BE2C (cell line): ENCODE results near the gene KCNQ1OT1.

Experiments
- DNase-seq: peaks from one replicate; pipeline ENCODE4 v3.0.0-alpha.2; 2020
- H3K27me3 ChIP-seq: fragments of 250-450 bp; sonication (Bioruptor Pico); 2 replicates; pipeline ENCODE4 v1.5.1; 2020; ENCODE audit warnings: mild to moderate bottlenecking
- H3K36me3 ChIP-seq: fragments of 250-450 bp; sonication (Bioruptor Pico); 2 replicates; pipeline ENCODE4 v1.5.1; 2020; ENCODE audit warnings: mild to moderate bottlenecking
- H3K4me1 ChIP-seq: fragments of 250-450 bp; sonication (Bioruptor Pico); 2 replicates; pipeline ENCODE4 v1.5.1; 2020
- H3K4me3 ChIP-seq: 2 replicates; pipeline ENCODE4 v1.5.1; 2011; ENCODE audit warnings: low read depth, low read length
- H3K9me3 ChIP-seq: fragments of 250-450 bp; sonication (Bioruptor Pico); 2 replicates; pipeline ENCODE4 v1.5.1; 2020
- CTCF ChIP-seq: IDR thresholded peaks from 2 replicates; pipeline ENCODE4 v1.5.1; 2012; ENCODE audit warnings: mild to moderate bottlenecking, low read depth, low read length

KCNQ1OT1 gene

GRCh38 chr11:2677127-2677526, 22.7 kb downstream of the KCNQ1OT1 start:
- H3K36me3 ChIP-seq = no peaks in the 10 kb centered on the region
- peaks cover 4% of the 10 kb centered on the region for H3K4me1 ChIP-seq
- no peaks in the 10 kb centered on the region for H3K9me3 ChIP-seq
- TF ChIP-seq CTCF = no peak
- no peak for DNase-seq
- no peak overlapping the region for H3K4me3 ChIP-seq
- no peaks in the 10 kb centered on the region for H3K27me3 ChIP-seq

- no peaks in the 10 kb centered on the region for H3K36me3 ChIP-seq
- no peak for TF ChIP-seq CTCF
- no peaks in the 10 kb centered on the region for H3K9me3 ChIP-seq
- H3K27me3 ChIP-seq = no peaks in the 10 kb centered on the region
- peaks cover 4% of the 10 kb centered on the region for H3K4me1 ChIP-seq
- H3K4me3 ChIP-seq = no peak overlapping the region
- peak; percentile 77 for DNase-seq
These were observed 24.3 kb downstream of the KCNQ1OT1 start for GRCh38 chr11:2675540-2675939.

GRCh38 chr11:2674658-2675131, 25.1 kb downstream of the KCNQ1OT1 start:
- no peaks in the 10 kb centered on the region for H3K27me3 ChIP-seq
- H3K36me3 ChIP-seq = no peaks in the 10 kb centered on the region
- no peaks in the 10 kb centered on the region for H3K9me3 ChIP-seq
- TF ChIP-seq CTCF = no peak
- no peak for DNase-seq
- H3K4me3 ChIP-seq = no peak overlapping the region
- peaks cover 4% of the 10 kb centered on the region for H3K4me1 ChIP-seq

GRCh38 chr11:2673871-2674471, 25.8 kb downstream of the KCNQ1OT1 start:
- no peaks in the 10 kb centered on the region for H3K36me3 ChIP-seq
- H3K27me3 ChIP-seq = no peaks in the 10 kb centered on the region
- no peak for DNase-seq
- TF ChIP-seq CTCF = no peak
- H3K4me1 ChIP-seq = peaks cover 4% of the 10 kb centered on the region
- H3K9me3 ChIP-seq = no peaks in the 10 kb centered on the region
- H3K4me3 ChIP-seq = no peak overlapping the region

GRCh38 chr11:2673250-2673610, 26.6 kb downstream of the KCNQ1OT1 start:
- H3K4me3 ChIP-seq = no peak overlapping the region
- no peaks in the 10 kb centered on the region for H3K9me3 ChIP-seq
- DNase-seq = no peak
- H3K27me3 ChIP-seq = no peaks in the 10 kb centered on the region
- no peaks in the 10 kb centered on the region for H3K36me3 ChIP-seq
- H3K4me1 ChIP-seq = peaks cover 4% of the 10 kb centered on the region
- no peak for TF ChIP-seq CTCF

GRCh38 chr11:2672553-2673249, 27.1 kb downstream of the KCNQ1OT1 start:
- Histone ChIP-seq H3K36me3 (no peaks in the 10 kb centered on the region), H3K4me1 (peaks cover 4% of the 10 kb centered on the region)
- no peak for TF ChIP-seq CTCF

More at GRCh38 chr11:2672553-2673249, 27.1 kb downstream of the KCNQ1OT1 start:
- Histone ChIP-seq H3K27me3 (no peaks in the 10 kb centered on the region), H3K4me3 (no peak overlapping the region), H3K9me3 (no peaks in the 10 kb centered on the region)
- no peak for DNase-seq
